ENCODE data around the gene NPIPA2.
"Not testable (repeated sequence)": the region's sequence is repeated elsewhere in the genome, so short reads cannot be mapped to it uniquely, and the experiment has no call there.

The NPIPA2 gene

DNA sequence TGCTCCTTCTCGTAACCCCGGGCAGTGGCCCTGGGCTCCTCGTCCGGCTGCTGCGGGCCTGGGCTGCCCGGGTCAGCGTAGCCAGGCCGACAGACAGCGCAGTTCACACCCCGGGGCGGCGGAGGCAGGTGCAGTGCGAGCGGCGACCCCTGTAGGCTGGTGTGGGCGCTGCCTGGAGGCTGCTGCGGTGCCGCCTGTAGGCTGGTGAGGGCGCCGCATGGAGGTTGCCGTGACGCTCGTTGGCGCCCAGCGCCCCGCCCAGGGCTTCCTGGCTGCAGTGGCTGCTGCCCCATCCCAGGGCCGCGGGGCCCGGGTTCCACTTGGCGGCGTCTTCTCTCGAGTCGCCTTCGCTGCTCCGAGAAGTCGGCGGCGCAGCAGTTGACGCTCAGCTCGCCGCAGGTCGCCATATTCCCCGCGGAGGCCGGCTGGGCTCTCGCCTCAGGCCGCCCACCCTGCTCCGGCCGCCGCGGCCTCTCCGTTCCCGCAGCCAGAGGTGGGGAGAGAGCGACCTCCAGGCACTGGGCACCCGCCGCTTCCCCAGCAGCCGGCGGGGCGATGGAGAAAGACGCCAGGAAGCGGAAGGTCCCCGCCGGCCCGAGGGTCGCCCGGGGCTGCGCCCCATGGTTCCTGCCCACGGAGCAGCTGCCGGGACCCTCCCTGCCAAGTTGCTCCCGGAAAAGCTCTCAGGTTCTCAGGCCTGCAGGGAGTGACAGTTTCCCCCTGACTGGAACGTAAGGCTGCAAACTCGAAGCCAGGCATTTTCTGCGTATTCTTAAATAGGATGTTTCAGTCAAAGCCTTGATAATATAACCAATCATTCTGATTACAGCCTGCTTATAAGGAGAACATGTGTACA, at the start of gene NPIPA2:
Gene NPIPA2, plus strand, starts transcription at position 261 of the 856 bp plus-strand sequence. CDS start 5,533 bp downstream, outside the sequence.
- not testable (repeated sequence) for DNase-seq

GRCh38 chr16:14694129-14694528, 48.2 kb upstream of the NPIPA2 start, which contains the start of gene PLA2G10:
Gene PLA2G10 (minus strand): TSS chr16:14694308. CDS start chr16:14694229, 79 bp downstream.
- DNase-seq: not testable (repeated sequence)

GRCh38 chr16:14701859-14702258, 40.5 kb upstream of the NPIPA2 start:
- DNase-seq: not testable (repeated sequence)

- not testable (repeated sequence) for DNase-seq
These were observed 39.7 kb upstream of the NPIPA2 start for GRCh38 chr16:14702672-14703071.

DNA sequence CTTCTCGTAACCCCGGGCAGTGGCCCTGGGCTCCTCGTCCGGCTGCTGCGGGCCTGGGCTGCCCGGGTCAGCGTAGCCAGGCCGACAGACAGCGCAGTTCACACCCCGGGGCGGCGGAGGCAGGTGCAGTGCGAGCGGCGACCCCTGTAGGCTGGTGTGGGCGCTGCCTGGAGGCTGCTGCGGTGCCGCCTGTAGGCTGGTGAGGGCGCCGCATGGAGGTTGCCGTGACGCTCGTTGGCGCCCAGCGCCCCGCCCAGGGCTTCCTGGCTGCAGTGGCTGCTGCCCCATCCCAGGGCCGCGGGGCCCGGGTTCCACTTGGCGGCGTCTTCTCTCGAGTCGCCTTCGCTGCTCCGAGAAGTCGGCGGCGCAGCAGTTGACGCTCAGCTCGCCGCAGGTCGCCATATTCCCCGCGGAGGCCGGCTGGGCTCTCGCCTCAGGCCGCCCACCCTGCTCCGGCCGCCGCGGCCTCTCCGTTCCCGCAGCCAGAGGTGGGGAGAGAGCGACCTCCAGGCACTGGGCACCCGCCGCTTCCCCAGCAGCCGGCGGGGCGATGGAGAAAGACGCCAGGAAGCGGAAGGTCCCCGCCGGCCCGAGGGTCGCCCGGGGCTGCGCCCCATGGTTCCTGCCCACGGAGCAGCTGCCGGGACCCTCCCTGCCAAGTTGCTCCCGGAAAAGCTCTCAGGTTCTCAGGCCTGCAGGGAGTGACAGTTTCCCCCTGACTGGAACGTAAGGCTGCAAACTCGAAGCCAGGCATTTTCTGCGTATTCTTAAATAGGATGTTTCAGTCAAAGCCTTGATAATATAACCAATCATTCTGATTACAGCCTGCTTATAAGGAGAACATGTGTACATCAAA, 38.9 kb upstream of the NPIPA2 start, which contains the start of gene NPIPA3:
Gene NPIPA3, plus strand, starts transcription at position 256 of the 856 bp plus-strand sequence. CDS start 5,533 bp downstream, outside the sequence.
- not testable (repeated sequence) for DNase-seq

DNA sequence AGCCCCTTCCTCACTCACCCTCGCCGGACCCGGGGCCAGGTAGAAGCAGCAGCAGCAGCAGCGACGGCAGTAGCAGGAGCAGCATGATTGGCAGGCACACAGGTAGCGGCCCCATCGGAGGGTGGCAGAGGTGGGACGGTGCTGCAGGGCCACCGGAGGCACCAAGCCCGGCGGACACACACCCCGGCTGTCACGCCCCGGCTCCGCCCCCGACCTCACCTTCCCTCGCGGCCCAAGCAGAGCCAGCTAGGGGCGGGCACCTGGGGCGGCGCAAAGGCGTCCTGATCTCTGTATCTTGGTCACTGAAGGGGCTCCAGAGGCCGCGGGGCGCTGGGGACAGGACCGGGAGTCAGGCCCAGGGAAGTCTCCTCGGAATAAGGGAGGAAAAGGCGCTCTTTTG, 9.1 kb upstream of the NPIPA2 start:
- DNase-seq: not testable (repeated sequence)

GRCh38 chr16:14740832-14741385, 1.4 kb upstream of the NPIPA2 start:
- not testable (repeated sequence) for DNase-seq

GRCh38 chr16:14741794-14742193, 539 bp upstream of the NPIPA2 start:
- not testable (repeated sequence) for DNase-seq

DNA sequence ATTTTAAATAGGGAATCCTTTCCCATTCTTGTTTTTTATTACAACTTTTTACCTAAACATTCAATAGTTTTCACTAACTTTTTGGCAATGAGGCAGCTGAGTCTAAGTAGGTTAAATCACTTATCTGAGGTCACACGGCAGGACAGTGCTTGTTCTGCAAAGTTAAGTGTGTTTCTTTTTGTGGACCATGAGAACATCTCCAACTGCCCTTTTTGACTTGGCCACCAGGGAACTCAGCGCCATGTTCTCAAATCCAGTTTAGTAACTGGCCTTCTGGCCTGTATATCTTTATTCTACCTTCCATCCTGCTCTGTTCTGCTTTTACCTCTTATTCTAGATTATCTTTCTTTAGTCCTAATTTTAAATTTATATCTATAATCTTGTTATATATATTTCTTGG, 31.3 kb downstream of the NPIPA2 start:
- not testable (repeated sequence) for DNase-seq

DNA sequence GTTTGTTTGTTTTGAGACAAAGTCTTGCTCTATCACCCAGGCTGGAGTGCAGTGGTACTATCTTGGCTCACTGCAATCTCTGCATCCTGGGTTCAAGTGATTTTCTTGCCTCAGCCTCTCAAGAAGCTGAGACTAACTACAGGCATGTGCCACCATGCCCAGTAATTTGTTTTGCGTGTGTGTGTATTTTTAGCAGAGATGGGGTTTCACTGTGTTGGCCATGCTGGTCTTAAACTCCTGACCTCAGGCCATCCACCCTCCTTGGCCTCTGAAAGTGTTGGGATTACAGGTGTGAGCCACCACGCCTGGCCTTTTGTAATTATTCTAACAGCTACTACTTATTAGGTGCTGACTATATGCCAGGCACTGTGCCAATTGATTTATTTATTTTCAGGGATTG, 33.3 kb downstream of the NPIPA2 start:
- not testable (repeated sequence) for DNase-seq

GRCh38 chr16:14776763-14777162, 34.4 kb downstream of the NPIPA2 start:
- DNase-seq: not testable (repeated sequence)

GRCh38 chr16:14779368-14779877, 37.1 kb downstream of the NPIPA2 start:
- not testable (repeated sequence) for DNase-seq

DNA sequence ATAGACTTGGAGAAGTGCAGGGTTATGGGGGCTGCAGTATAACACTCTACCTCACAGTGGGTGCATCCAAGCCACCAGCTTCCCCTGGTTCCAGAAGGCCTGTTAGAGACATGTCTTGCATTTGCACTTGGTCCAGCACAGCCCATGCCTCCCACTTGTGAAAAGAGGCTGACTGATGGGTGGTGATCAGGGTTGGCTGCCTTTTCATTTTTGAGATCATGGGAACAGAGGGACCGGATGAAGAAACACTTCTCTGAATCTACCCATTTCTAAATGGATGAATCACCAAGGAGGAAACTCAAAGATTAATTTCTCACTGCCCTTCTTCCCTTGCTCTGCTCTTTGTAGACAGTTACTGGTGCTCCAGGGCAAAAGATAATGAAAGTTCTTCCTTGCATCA, 43.8 kb downstream of the NPIPA2 start:
- DNase-seq: not testable (repeated sequence)

DNA sequence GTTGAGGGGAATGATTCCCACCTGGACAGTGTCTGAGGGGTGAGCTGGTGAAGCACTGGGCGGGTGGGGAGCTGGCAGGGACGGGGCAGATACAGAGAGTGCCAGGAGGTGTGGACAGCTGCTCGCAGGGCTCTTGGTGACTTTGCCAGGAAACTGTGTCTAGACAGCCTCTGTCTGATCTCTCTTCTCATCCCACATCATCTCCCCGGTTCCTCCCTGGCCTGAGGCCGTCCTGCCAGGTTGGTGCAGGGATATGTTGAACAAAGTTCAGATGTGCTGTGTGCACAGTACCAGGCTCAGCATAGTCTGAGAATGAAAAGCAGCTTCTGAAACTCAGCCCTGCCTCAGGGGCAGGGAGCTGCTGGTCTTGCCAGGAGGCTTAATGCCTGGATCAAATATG, 47.2 kb downstream of the NPIPA2 start:
- DNase-seq: not testable (repeated sequence)

DNA sequence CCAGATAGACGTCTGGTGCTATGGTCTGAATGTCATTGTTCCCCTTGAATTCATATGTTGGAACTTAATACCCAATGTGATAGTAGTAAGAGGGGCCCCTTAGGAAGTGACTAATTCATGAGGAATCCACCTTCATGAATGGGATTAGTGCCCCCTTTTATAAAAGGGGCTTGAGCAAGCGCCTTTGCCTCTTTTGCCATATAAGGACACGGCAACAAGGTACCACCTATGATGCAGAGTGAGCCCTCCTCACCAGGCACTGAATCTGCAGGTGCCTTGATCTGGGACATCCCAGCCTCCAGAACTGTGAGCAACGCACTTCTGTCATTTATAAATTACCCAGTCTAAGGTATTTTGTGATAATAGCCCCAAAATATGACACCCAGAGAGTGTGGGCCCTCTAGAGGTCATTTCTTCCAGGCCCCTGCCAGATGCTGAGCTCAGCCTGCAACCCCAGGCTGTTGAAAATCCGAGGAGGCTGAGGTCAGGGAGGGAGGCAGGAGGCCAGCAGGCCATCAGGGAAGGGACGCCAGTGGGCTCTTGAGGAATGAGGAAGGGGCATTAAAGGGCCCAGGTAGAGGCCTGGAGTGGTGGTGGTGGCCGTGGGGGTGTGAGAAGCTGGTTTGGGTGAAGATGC, 48.1 kb downstream of the NPIPA2 start:
- DNase-seq: not testable (repeated sequence)

- DNase-seq: not testable (repeated sequence)
These were observed 50.6 kb downstream of the NPIPA2 start for GRCh38 chr16:14792914-14793313.

- not testable (repeated sequence) for DNase-seq
These were observed 55.2 kb downstream of the NPIPA2 start for GRCh38 chr16:14797558-14797957.

- DNase-seq: not testable (repeated sequence)
These were observed 61.2 kb downstream of the NPIPA2 start for GRCh38 chr16:14803577-14803976.

- not testable (repeated sequence) for DNase-seq
These were observed 64.9 kb downstream of the NPIPA2 start for GRCh38 chr16:14807184-14807678.

DNA sequence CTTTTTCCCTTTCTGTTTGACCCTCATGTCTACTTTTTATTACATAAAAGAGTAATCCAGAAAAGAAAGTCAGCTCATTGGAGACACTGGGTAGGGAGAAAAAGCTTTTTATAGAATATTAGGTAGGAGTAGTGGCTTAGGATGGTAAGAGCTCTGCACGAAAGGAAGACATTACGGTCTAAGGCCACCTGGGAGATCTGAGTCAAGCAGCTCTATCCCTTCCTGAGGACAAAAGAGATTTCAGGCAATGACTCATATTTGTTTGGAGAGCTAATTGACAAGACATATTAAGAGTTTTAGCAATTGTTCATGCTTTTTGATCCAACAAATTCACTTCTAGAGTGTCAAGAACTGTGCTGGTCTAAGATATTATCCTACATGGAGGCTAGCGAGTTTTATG, 71.6 kb downstream of the NPIPA2 start:
- not testable (repeated sequence) for DNase-seq
